Neural crest cell (in vitro differentiated cells): ENCODE data around the gene MADCAM1. TPM values are rescaled to one million over a fixed set of nuclear protein-coding genes. Genes with fewer than 3 reads are reported as not detected.
A peak's percentile ranks its signal among the peaks of the same experiment; 100 is the strongest.

Source experiments
- DNase-seq: peaks from one replicate; pipeline ENCODE4 v3.0.0; 2021; ENCODE audit warnings: low read depth, mixed read lengths, low spot score
- H3K27ac Mint-ChIP-seq: one replicate; pipeline ENCODE4 v1.8.0; 2021; ENCODE audit warnings: mild to moderate bottlenecking, mixed read lengths; ENCODE audit not compliant: unreplicated experiment
- H3K27me3 Mint-ChIP-seq: 2 replicates; pipeline ENCODE4 v1.8.0; 2021; ENCODE audit warnings: low read depth, mild to moderate bottlenecking, mixed read lengths
- H3K36me3 Mint-ChIP-seq: 2 replicates; pipeline ENCODE4 v1.8.0; 2021; ENCODE audit warnings: low read depth, mild to moderate bottlenecking, mixed read lengths
- H3K4me1 Mint-ChIP-seq: 2 replicates; pipeline ENCODE4 v1.8.0; 2021; ENCODE audit warnings: mixed read lengths
- H3K4me3 Mint-ChIP-seq: one replicate; pipeline ENCODE4 v1.8.0; 2021; ENCODE audit warnings: mild to moderate bottlenecking, mixed read lengths
- H3K9me3 Mint-ChIP-seq: 2 replicates; pipeline ENCODE4 v1.8.0; 2021; ENCODE audit warnings: mixed read lengths
- CTCF ChIP-seq: fragments of 200-600 bp; sonication (generic); conservative IDR thresholded peaks from 2 replicates; pipeline ENCODE4 v1.5.0; 2021; ENCODE audit warnings: antibody characterized with exemption, mild to moderate bottlenecking
- total RNA-seq: library from RNA; stranded (reverse); gene quantifications from 2 replicates; pipeline ENCODE4 v1.2.1, GENCODE V29; 2021

The MADCAM1 gene
- total RNA-seq, 1 donor from 2014 or later, result 0.75 TPM

GRCh38 chr19:512547-513365, 16.5 kb downstream of the MADCAM1 start:
- H3K9me3 Mint-ChIP-seq, result no peaks in the 10 kb centered on the region
- H3K27ac Mint-ChIP-seq, result no peak overlapping the region
- peak overlapping the region; percentile 76 for H3K4me3 Mint-ChIP-seq
- peaks cover 7% of the 10 kb centered on the region for H3K27me3 Mint-ChIP-seq
- H3K36me3 Mint-ChIP-seq, result peaks cover 14% of the 10 kb centered on the region
- DNase-seq, result no peak
- peaks cover 40% of the 10 kb centered on the region for H3K4me1 Mint-ChIP-seq
- TF ChIP-seq CTCF, result no peak

- no peak for TF ChIP-seq CTCF
- H3K4me1 Mint-ChIP-seq, result peaks cover 32% of the 10 kb centered on the region
- H3K4me3 Mint-ChIP-seq, result peak overlapping the region; percentile 57
- peaks cover 7% of the 10 kb centered on the region for H3K27me3 Mint-ChIP-seq
- no peaks in the 10 kb centered on the region for H3K9me3 Mint-ChIP-seq
- peak overlapping the region; percentile 78 for H3K27ac Mint-ChIP-seq
- peaks cover 14% of the 10 kb centered on the region for H3K36me3 Mint-ChIP-seq
- no peak for DNase-seq
Measured at GRCh38 chr19:513368-514165, 17.3 kb downstream of the MADCAM1 start.

GRCh38 chr19:514166-514663, 17.9 kb downstream of the MADCAM1 start:
- Mint-ChIP-seq H3K4me1 (peaks cover 32% of the 10 kb centered on the region), H3K27ac (peak overlapping the region; percentile 78), H3K9me3 (no peaks in the 10 kb centered on the region), H3K27me3 (peaks cover 7% of the 10 kb centered on the region), H3K36me3 (peaks cover 14% of the 10 kb centered on the region), H3K4me3 (peak overlapping the region; percentile 57)
- DNase-seq, result no peak
- no peak for TF ChIP-seq CTCF

- H3K9me3 Mint-ChIP-seq, result no peaks in the 10 kb centered on the region
- TF ChIP-seq CTCF, result no peak
Measured at GRCh38 chr19:517721-518597, 21.7 kb downstream of the MADCAM1 start.

More at GRCh38 chr19:517721-518597, 21.7 kb downstream of the MADCAM1 start:
- Mint-ChIP-seq H3K36me3 (peaks cover 12% of the 10 kb centered on the region), H3K4me1 (peaks cover 20% of the 10 kb centered on the region), H3K4me3 (no peak overlapping the region), H3K27ac (no peak overlapping the region), H3K27me3 (peaks cover 7% of the 10 kb centered on the region)
- DNase-seq, result no peak
